ENCODE measurements around the gene VEZF1.
"Not testable (repeated sequence)": the region's sequence is repeated elsewhere in the genome, so short reads cannot be mapped to it uniquely, and the experiment has no call there.

The VEZF1 gene

GRCh38 chr17:57965521-57966160 lies 22.4 kb downstream of the VEZF1 start:
- H3K27ac Mint-ChIP-seq: no peak overlapping the region
- no peaks in the 10 kb centered on the region for H3K27me3 Mint-ChIP-seq
- H3K9me3 Mint-ChIP-seq: no peaks in the 10 kb centered on the region
- H3K4me1 Mint-ChIP-seq: no peaks in the 10 kb centered on the region
- H3K36me3 Mint-ChIP-seq: no peaks in the 10 kb centered on the region
- H3K4me3 Mint-ChIP-seq: no peak overlapping the region

- no peaks in the 10 kb centered on the region for H3K9me3 Mint-ChIP-seq
- peaks cover 1% of the 10 kb centered on the region for H3K27me3 Mint-ChIP-seq
- no peaks in the 10 kb centered on the region for H3K4me1 Mint-ChIP-seq
- no peak overlapping the region for H3K27ac Mint-ChIP-seq
- no peaks in the 10 kb centered on the region for H3K36me3 Mint-ChIP-seq
- no peak overlapping the region for H3K4me3 Mint-ChIP-seq
These were observed 24.9 kb downstream of the VEZF1 start for GRCh38 chr17:57963149-57963511.

GRCh38 chr17:57962279-57963148 lies 25.5 kb downstream of the VEZF1 start:
- Mint-ChIP-seq H3K27ac (no peak overlapping the region), H3K4me3 (no peak overlapping the region), H3K4me1 (peaks cover 1% of the 10 kb centered on the region), H3K36me3 (no peaks in the 10 kb centered on the region), H3K9me3 (no peaks in the 10 kb centered on the region), H3K27me3 (peaks cover 1% of the 10 kb centered on the region)

- Mint-ChIP-seq H3K27me3 (peaks cover 1% of the 10 kb centered on the region), H3K36me3 (no peaks in the 10 kb centered on the region), H3K4me3 (no peak overlapping the region), H3K9me3 (no peaks in the 10 kb centered on the region), H3K4me1 (peaks cover 17% of the 10 kb centered on the region), H3K27ac (no peak overlapping the region)
These were observed 28.1 kb downstream of the VEZF1 start for GRCh38 chr17:57959929-57960328.

GRCh38 chr17:57958391-57958790 lies 29.7 kb downstream of the VEZF1 start:
- H3K9me3 Mint-ChIP-seq, H3K36me3 Mint-ChIP-seq, H3K27me3 Mint-ChIP-seq, H3K4me3 Mint-ChIP-seq, H3K27ac Mint-ChIP-seq: not testable (repeated sequence)
- peaks cover 22% of the 10 kb centered on the region for H3K4me1 Mint-ChIP-seq

- H3K36me3 Mint-ChIP-seq: no peaks in the 10 kb centered on the region
- H3K27ac Mint-ChIP-seq: no peak overlapping the region
- H3K4me3 Mint-ChIP-seq: peak overlapping the region; percentile 8
- peaks cover 22% of the 10 kb centered on the region for H3K4me1 Mint-ChIP-seq
- peaks cover 5% of the 10 kb centered on the region for H3K27me3 Mint-ChIP-seq
- no peaks in the 10 kb centered on the region for H3K9me3 Mint-ChIP-seq
These were observed 30.2 kb downstream of the VEZF1 start for GRCh38 chr17:57957886-57958285.

GRCh38 chr17:57957120-57957850 lies 30.8 kb downstream of the VEZF1 start:
- H3K9me3 Mint-ChIP-seq: no peaks in the 10 kb centered on the region
- H3K4me1 Mint-ChIP-seq: peaks cover 22% of the 10 kb centered on the region
- H3K36me3 Mint-ChIP-seq: no peaks in the 10 kb centered on the region
- H3K4me3 Mint-ChIP-seq: peak overlapping the region; percentile 8
- H3K27me3 Mint-ChIP-seq: peaks cover 5% of the 10 kb centered on the region
- no peak overlapping the region for H3K27ac Mint-ChIP-seq

GRCh38 chr17:57956291-57957119 lies 31.5 kb downstream of the VEZF1 start:
- H3K36me3 Mint-ChIP-seq: no peaks in the 10 kb centered on the region
- peak overlapping the region; percentile 74 for H3K4me3 Mint-ChIP-seq
- no peaks in the 10 kb centered on the region for H3K9me3 Mint-ChIP-seq
- H3K27me3 Mint-ChIP-seq: peaks cover 5% of the 10 kb centered on the region
- H3K27ac Mint-ChIP-seq: no peak overlapping the region
- H3K4me1 Mint-ChIP-seq: peaks cover 22% of the 10 kb centered on the region

- H3K9me3 Mint-ChIP-seq: no peaks in the 10 kb centered on the region
- no peaks in the 10 kb centered on the region for H3K36me3 Mint-ChIP-seq
- no peak within 1 kb of the TSS for H3K27ac Mint-ChIP-seq
- peak within 1 kb of the TSS; percentile 78 for H3K4me3 Mint-ChIP-seq
- peaks cover 30% of the 10 kb centered on the region for H3K4me1 Mint-ChIP-seq
- H3K27me3 Mint-ChIP-seq: peaks cover 6% of the 10 kb centered on the region
These were observed 32.7 kb downstream of the VEZF1 start, which contains the start of gene CUEDC1 for GRCh38 chr17:57955183-57955931. CUEDC1 (minus strand) TSS chr17:57955412; CDS start chr17:57885564, 69,848 bp downstream.

- Mint-ChIP-seq H3K9me3 (no peaks in the 10 kb centered on the region), H3K27me3 (peaks cover 6% of the 10 kb centered on the region), H3K4me3 (peak overlapping the region; percentile 78), H3K27ac (no peak overlapping the region), H3K4me1 (peaks cover 35% of the 10 kb centered on the region), H3K36me3 (no peaks in the 10 kb centered on the region)
These were observed 33.5 kb downstream of the VEZF1 start for GRCh38 chr17:57954397-57955182.

GRCh38 chr17:57953705-57954396 lies 34.2 kb downstream of the VEZF1 start:
- Mint-ChIP-seq H3K4me3 (peak overlapping the region; percentile 78), H3K36me3 (no peaks in the 10 kb centered on the region), H3K27ac (peak overlapping the region; percentile 24), H3K27me3 (peaks cover 5% of the 10 kb centered on the region), H3K9me3 (no peaks in the 10 kb centered on the region), H3K4me1 (peaks cover 39% of the 10 kb centered on the region)

GRCh38 chr17:57953219-57953618 lies 34.8 kb downstream of the VEZF1 start:
- Mint-ChIP-seq H3K27me3 (peaks cover 5% of the 10 kb centered on the region), H3K4me3 (peak overlapping the region; percentile 33), H3K9me3 (no peaks in the 10 kb centered on the region), H3K36me3 (no peaks in the 10 kb centered on the region), H3K27ac (peak overlapping the region; percentile 33), H3K4me1 (peaks cover 46% of the 10 kb centered on the region)

- Mint-ChIP-seq H3K4me3 (no peak overlapping the region), H3K27me3 (peaks cover 5% of the 10 kb centered on the region), H3K27ac (peak overlapping the region; percentile 52), H3K36me3 (no peaks in the 10 kb centered on the region), H3K4me1 (peaks cover 47% of the 10 kb centered on the region), H3K9me3 (no peaks in the 10 kb centered on the region)
These were observed 38.4 kb downstream of the VEZF1 start for GRCh38 chr17:57949649-57950048.

Data from activated naive CD4-positive, alpha-beta T cell treated with anti-CD3 and anti-CD28 coated beads, Interleukin-2, amount 50 U/mL, for 24 hours (primary cell).